MM.1S (cell line): Measurements from ENCODE around the gene FCRL2.

Experiments
- DNase-seq: peaks from one replicate; pipeline ENCODE4 v3.0.0-alpha.2; 2015
- H2AFZ ChIP-seq: fragments of 300-600 bp; sonication (generic); 2 replicates; pipeline ENCODE4 v1.6.0; 2016; ENCODE audit warnings: antibody characterized with exemption, low read length
- H3F3A ChIP-seq: fragments of 300-600 bp; sonication (generic); 2 replicates; pipeline ENCODE4 v1.6.1; 2016; ENCODE audit warnings: mild to moderate bottlenecking, antibody characterized with exemption, low read length, moderate library complexity, mixed read lengths; ENCODE audit not compliant: insufficient read depth
- H3K27ac ChIP-seq: fragments of 300-600 bp; sonication (generic); 2 replicates; pipeline ENCODE4 v1.5.1; 2016; ENCODE audit warnings: mild to moderate bottlenecking, low read length
- H3K27me3 ChIP-seq: fragments of 300-600 bp; sonication (generic); replicated peaks from 2 replicates; pipeline ENCODE4 v1.6.0; 2016; ENCODE audit warnings: low read length; ENCODE audit not compliant: insufficient read depth
- H3K36me3 ChIP-seq: fragments of 300-600 bp; sonication (generic); replicated peaks from 2 replicates; pipeline ENCODE4 v1.6.1; 2016; ENCODE audit warnings: mild to moderate bottlenecking, low read length, mixed read lengths; ENCODE audit not compliant: insufficient read depth
- H3K4me1 ChIP-seq: fragments of 300-600 bp; sonication (generic); 2 replicates; pipeline ENCODE4 v1.6.1; 2016; ENCODE audit warnings: low read length, mixed read lengths
- H3K4me2 ChIP-seq: fragments of 300-600 bp; sonication (generic); 2 replicates; pipeline ENCODE4 v1.6.0; 2016; ENCODE audit warnings: low read depth, low read length
- H3K4me3 ChIP-seq: fragments of 300-600 bp; sonication (generic); 2 replicates; pipeline ENCODE4 v1.5.1; 2016; ENCODE audit warnings: low read length, mixed read lengths
- H3K79me2 ChIP-seq: fragments of 300-600 bp; sonication (generic); 2 replicates; pipeline ENCODE4 v1.6.1; 2016; ENCODE audit warnings: mixed run types, low read length, mixed read lengths
- H3K9ac ChIP-seq: fragments of 300-600 bp; sonication (generic); 2 replicates; pipeline ENCODE4 v1.6.1; 2016; ENCODE audit warnings: low read length, mixed read lengths
- H3K9me2 ChIP-seq: fragments of 300-600 bp; sonication (generic); replicated peaks from 2 replicates; pipeline ENCODE4 v1.6.1; 2016; ENCODE audit warnings: mild to moderate bottlenecking, low read length, mixed read lengths; ENCODE audit not compliant: insufficient read depth
- H3K9me3 ChIP-seq: fragments of 300-600 bp; sonication (generic); replicated peaks from 2 replicates; pipeline ENCODE4 v1.6.1; 2016; ENCODE audit warnings: mild to moderate bottlenecking, low read length, mixed read lengths; ENCODE audit not compliant: insufficient read depth
- H4K20me1 ChIP-seq: fragments of 300-600 bp; sonication (generic); 2 replicates; pipeline ENCODE4 v1.6.1; 2016; ENCODE audit warnings: mild to moderate bottlenecking, low read length, moderate library complexity, mixed read lengths; ENCODE audit not compliant: insufficient read depth
- CTCF ChIP-seq: fragments of 300-600 bp; sonication (generic); IDR thresholded peaks from 2 replicates; pipeline ENCODE4 v1.5.1; 2016; ENCODE audit warnings: antibody characterized with exemption, low read length, mixed read lengths
- EZH2 ChIP-seq: fragments of 300-600 bp; sonication (generic); optimal IDR thresholded peaks from 2 replicates; pipeline ENCODE3; 2017; ENCODE audit warnings: low read depth, mild to moderate bottlenecking, antibody characterized with exemption, low read length, mixed read lengths
- EZH2phosphoT487 ChIP-seq: fragments of 300-600 bp; sonication (generic); IDR thresholded peaks from 2 replicates; pipeline ENCODE4 v1.6.1; 2018; ENCODE audit warnings: antibody characterized with exemption, low read length

Gene FCRL2

GRCh38 chr1:157803851-157804250 is 26.9 kb upstream of the FCRL2 start:
- no peaks in the 10 kb centered on the region for H3K9me3 ChIP-seq
- peaks cover 30% of the 10 kb centered on the region for H3F3A ChIP-seq
- TF ChIP-seq EZH2 (no peak), EZH2phosphoT487 (no peak), CTCF (no peak)
- H3K27ac ChIP-seq, result no peak overlapping the region
- no peak overlapping the region for H3K4me3 ChIP-seq
- no peaks in the 10 kb centered on the region for H3K27me3 ChIP-seq
- H4K20me1 ChIP-seq, result no peaks in the 10 kb centered on the region
- H3K4me1 ChIP-seq, result peaks cover 33% of the 10 kb centered on the region
- H3K79me2 ChIP-seq, result no peaks in the 10 kb centered on the region
- DNase-seq, result no peak
- no peak overlapping the region for H2AFZ ChIP-seq
- H3K4me2 ChIP-seq, result no peak overlapping the region
- H3K9me2 ChIP-seq, result no peaks in the 10 kb centered on the region
- no peak overlapping the region for H3K9ac ChIP-seq
- no peaks in the 10 kb centered on the region for H3K36me3 ChIP-seq

- Histone ChIP-seq H3K9me3 (no peaks in the 10 kb centered on the region), H3K27me3 (no peaks in the 10 kb centered on the region), H3K36me3 (no peaks in the 10 kb centered on the region), H3K27ac (no peak overlapping the region), H3K9ac (no peak overlapping the region), H3K4me1 (peaks cover under 1% of the 10 kb centered on the region), H2AFZ (no peak overlapping the region), H3K9me2 (no peaks in the 10 kb centered on the region), H3K4me2 (no peak overlapping the region), H3K79me2 (no peaks in the 10 kb centered on the region), H3K4me3 (no peak overlapping the region), H3F3A (no peaks in the 10 kb centered on the region), H4K20me1 (no peaks in the 10 kb centered on the region)
- DNase-seq, result no peak
- no peak for TF ChIP-seq CTCF
- no peak for TF ChIP-seq EZH2
- TF ChIP-seq EZH2phosphoT487, result no peak
Measured at GRCh38 chr1:157799996-157800395, 23.1 kb upstream of the FCRL2 start.

GRCh38 chr1:157798211-157798610 is 21.3 kb upstream of the FCRL2 start:
- no peak overlapping the region for H3K4me3 ChIP-seq
- no peaks in the 10 kb centered on the region for H3K79me2 ChIP-seq
- no peaks in the 10 kb centered on the region for H3K4me1 ChIP-seq
- H3K27me3 ChIP-seq, result no peaks in the 10 kb centered on the region; the same call in 1 of the 2 replicates
- no peaks in the 10 kb centered on the region for H3K36me3 ChIP-seq
- H3K9ac ChIP-seq, result no peak overlapping the region
- H3F3A ChIP-seq, result no peaks in the 10 kb centered on the region
- no peak overlapping the region for H2AFZ ChIP-seq
- H4K20me1 ChIP-seq, result no peaks in the 10 kb centered on the region
- no peak for DNase-seq
- no peak overlapping the region for H3K4me2 ChIP-seq
- TF ChIP-seq EZH2, result no peak
- no peak for TF ChIP-seq EZH2phosphoT487
- TF ChIP-seq CTCF, result no peak
- no peaks in the 10 kb centered on the region for H3K9me2 ChIP-seq
- H3K9me3 ChIP-seq, result no peaks in the 10 kb centered on the region
- H3K27ac ChIP-seq, result no peak overlapping the region

- Histone ChIP-seq H3K27me3 (no peaks in the 10 kb centered on the region), H3K79me2 (no peaks in the 10 kb centered on the region), H2AFZ (no peak overlapping the region), H3K4me1 (peaks cover 32% of the 10 kb centered on the region), H3K4me2 (no peak overlapping the region), H3K9me3 (no peaks in the 10 kb centered on the region), H3K9me2 (no peaks in the 10 kb centered on the region), H4K20me1 (no peaks in the 10 kb centered on the region), H3K36me3 (no peaks in the 10 kb centered on the region), H3K27ac (no peak overlapping the region), H3K4me3 (no peak overlapping the region), H3K9ac (no peak overlapping the region), H3F3A (0 out of 2 replicates have a peak, but pooled peaks cover 7% of the 10 kb centered on the region)
- no peak for DNase-seq
- TF ChIP-seq EZH2phosphoT487 (no peak), CTCF (no peak), EZH2 (no peak)
Measured at GRCh38 chr1:157785248-157785647, 8.3 kb upstream of the FCRL2 start.
